Measurements from ENCODE around the gene CCIN. TPM values are rescaled to one million over a fixed set of nuclear protein-coding genes. Genes with fewer than 3 reads are reported as not detected.

Gene CCIN
- total and polyA plus RNA-seq, 7 experiments from 2014 or later = 0.15 to 3.6 (median 0.49) TPM; not detected in 3

- H3K27me3 Mint-ChIP-seq = peaks cover 0 to 11% (median 0%) of the 10 kb centered on the region in 5 donors
- H3K4me3 Mint-ChIP-seq = no peak overlapping the region
Measured at GRCh38 chr9:36164372-36164771, 4.8 kb upstream of the CCIN start.

GRCh38 chr9:36164989-36165388, 4.2 kb upstream of the CCIN start:
- H3K36me3 ChIP-seq (ENCODE audit: control insufficient read depth in 2 of 3, insufficient read depth in 3 of 3, low read length in 3 of 3) = no peaks in the 10 kb centered on the region
- Mint-ChIP-seq H3K4me1 (peaks cover 4 to 25% (median 9%) of the 10 kb centered on the region in 7 donors), H3K4me3 (peak overlapping the region in 8 of 10 donors; percentile 10 to 65 (median 35)), H3K27ac (peak overlapping the region in 2 of 9 donors; percentile 38 to 62), H3K36me3 (peaks cover 0 to 17% (median 5%) of the 10 kb centered on the region in 5 donors), H3K9me3 (no peaks in the 10 kb centered on the region), H3K27me3 (peaks cover 0 to 14% (median 0%) of the 10 kb centered on the region in 5 donors)
- no peak overlapping the region for H3K27ac ChIP-seq (ENCODE audit: low read depth, low read length)
- no peaks in the 10 kb centered on the region for H3K27me3 ChIP-seq (ENCODE audit: control insufficient read depth in 2 of 2, insufficient read depth in 2 of 2, low read length in 2 of 2)
- peaks cover 0 to 3% of the 10 kb centered on the region in 2 donors for H3K4me1 ChIP-seq (ENCODE audit: control insufficient read depth in 2 of 2, insufficient read depth in 2 of 2, low read length in 2 of 2)
- CTCF ChIA-PET = interaction anchor here (0.9 to 9.8 kb wide), 7 partner anchors 13 to 564 kb away, joined by 3 to 270 read pairs (median 3); no protein-coding TSS in a partner anchor
- intact Hi-C loops (cut with micrococcal nuclease) = loop anchor here in 1 of 2 donors (5.0 kb wide), 2 partner anchors 43 to 128 kb away; partner anchors contain the start of gene RECK
- no peak for DNase-seq
- no peak overlapping the region for H3K4me3 ChIP-seq (ENCODE audit: low read length)
- no peak for ATAC-seq
- POLR2A ChIA-PET = interaction anchor here (0.9 to 1.5 kb wide), 4 partner anchors 9 to 25 kb away, joined by 3 to 5 read pairs (median 4); no protein-coding TSS in a partner anchor
- H3K9me3 ChIP-seq (ENCODE audit: control insufficient read depth in 2 of 3, low read length in 3 of 3) = no peaks in the 10 kb centered on the region

More at GRCh38 chr9:36164372-36164771, 4.8 kb upstream of the CCIN start:
- Histone ChIP-seq H3K27ac (ENCODE audit: low read depth, low read length) (no peak overlapping the region), H3K4me1 (ENCODE audit: control insufficient read depth in 2 of 2, insufficient read depth in 2 of 2, low read length in 2 of 2) (peaks cover 0 to 3% of the 10 kb centered on the region in 2 donors), H3K4me3 (ENCODE audit: low read length) (no peak overlapping the region), H3K27me3 (ENCODE audit: control insufficient read depth in 2 of 2, insufficient read depth in 2 of 2, low read length in 2 of 2) (no peaks in the 10 kb centered on the region), H3K36me3 (ENCODE audit: control insufficient read depth in 2 of 3, insufficient read depth in 3 of 3, low read length in 3 of 3) (no peaks in the 10 kb centered on the region), H3K9me3 (ENCODE audit: control insufficient read depth in 2 of 3, low read length in 3 of 3) (no peaks in the 10 kb centered on the region)
- DNase-seq = no peak
- intact Hi-C loops (cut with micrococcal nuclease) = no loop called here
- peaks cover 4 to 25% (median 9%) of the 10 kb centered on the region in 7 donors for H3K4me1 Mint-ChIP-seq
- peak overlapping the region in 3 of 9 donors; percentile 39 to 45 (median 41) for H3K27ac Mint-ChIP-seq
- CTCF ChIA-PET = interaction anchor here (0.9 to 9.8 kb wide), 7 partner anchors 10 to 564 kb away, joined by 3 to 270 read pairs (median 3); no protein-coding TSS in a partner anchor
- ATAC-seq = no peak
- no peaks in the 10 kb centered on the region for H3K9me3 Mint-ChIP-seq
- POLR2A ChIA-PET = interaction anchor here (0.8 to 1.6 kb wide), 8 partner anchors 9 to 129 kb away, joined by 3 to 6 read pairs (median 4); no protein-coding TSS in a partner anchor
- peaks cover 0 to 19% (median 5%) of the 10 kb centered on the region in 5 donors for H3K36me3 Mint-ChIP-seq

GRCh38 chr9:36165826-36166167, 3.4 kb upstream of the CCIN start:
- Histone ChIP-seq H3K4me3 (ENCODE audit: low read length) (no peak overlapping the region), H3K27me3 (ENCODE audit: control insufficient read depth in 2 of 2, insufficient read depth in 2 of 2, low read length in 2 of 2) (no peaks in the 10 kb centered on the region), H3K36me3 (ENCODE audit: control insufficient read depth in 2 of 3, insufficient read depth in 3 of 3, low read length in 3 of 3) (no peaks in the 10 kb centered on the region), H3K4me1 (ENCODE audit: control insufficient read depth in 2 of 2, insufficient read depth in 2 of 2, low read length in 2 of 2) (peaks cover 0 to 3% of the 10 kb centered on the region in 2 donors), H3K9me3 (ENCODE audit: control insufficient read depth in 2 of 3, low read length in 3 of 3) (no peaks in the 10 kb centered on the region), H3K27ac (ENCODE audit: low read depth, low read length) (no peak overlapping the region)
- ATAC-seq = no peak
- intact Hi-C loops (cut with micrococcal nuclease) = loop anchor here (1.0 to 5.0 kb wide), 9 partner anchors 13 to 210 kb away; partner anchors contain the start of genes GLIPR2 (in 2 of the 2), CLTA (in 1 of the 2) and RECK (in 1 of the 2)
- POLR2A ChIA-PET = interaction anchor here (0.8 to 1.5 kb wide), 2 partner anchors 26 to 29 kb away, joined by 3 read pairs; partner anchors contain the start of gene GLIPR2
- peaks cover 0 to 12% (median 5%) of the 10 kb centered on the region in 5 donors for H3K36me3 Mint-ChIP-seq
- peaks cover 4 to 22% (median 7%) of the 10 kb centered on the region in 7 donors for H3K4me1 Mint-ChIP-seq
- CTCF ChIA-PET = interaction anchor here (0.7 to 9.8 kb wide), 6 partner anchors 21 to 85 kb away, joined by 3 to 270 read pairs (median 4); partner anchors contain the start of gene GLIPR2
- no peaks in the 10 kb centered on the region for H3K9me3 Mint-ChIP-seq
- peak overlapping the region in 1 of 9 donors; percentile 85 for H3K27ac Mint-ChIP-seq
- peak overlapping the region in 4 of 10 donors; percentile 18 to 65 (median 40) for H3K4me3 Mint-ChIP-seq
- peaks cover 0 to 14% (median 0%) of the 10 kb centered on the region in 5 donors for H3K27me3 Mint-ChIP-seq
- no peak for DNase-seq

GRCh38 chr9:36166168-36166927, 2.8 kb upstream of the CCIN start:
- Mint-ChIP-seq H3K4me3 (peak overlapping the region; percentile 60 to 78 (median 70)), H3K4me1 (peaks cover 2 to 17% (median 6%) of the 10 kb centered on the region in 7 donors), H3K27ac (peak overlapping the region; percentile 47 to 69 (median 56)), H3K27me3 (peaks cover 0 to 14% (median 0%) of the 10 kb centered on the region in 5 donors), H3K9me3 (no peaks in the 10 kb centered on the region), H3K36me3 (peaks cover 0 to 9% (median 4%) of the 10 kb centered on the region in 5 donors)
- H3K4me1 ChIP-seq (ENCODE audit: control insufficient read depth in 2 of 2, insufficient read depth in 2 of 2, low read length in 2 of 2) = peaks cover 0 to 3% of the 10 kb centered on the region in 2 donors
- intact Hi-C loops (cut with micrococcal nuclease) = loop anchor here (1.0 to 5.0 kb wide), 9 partner anchors 14 to 211 kb away; partner anchors contain the start of genes GLIPR2 (in 2 of the 2), CLTA (in 1 of the 2) and RECK (in 1 of the 2)
- DNase-seq (peak; percentile 57 to 92 (median 76)), ATAC-seq (peak; percentile 99)
- POLR2A ChIA-PET = interaction anchor here (0.8 to 1.1 kb wide), 2 partner anchors 30 to 63 kb away, joined by 3 to 6 read pairs; partner anchors contain the start of gene GLIPR2
- no peaks in the 10 kb centered on the region for H3K27me3 ChIP-seq (ENCODE audit: control insufficient read depth in 2 of 2, insufficient read depth in 2 of 2, low read length in 2 of 2)
- no peaks in the 10 kb centered on the region for H3K9me3 ChIP-seq (ENCODE audit: control insufficient read depth in 2 of 3, low read length in 3 of 3)
- H3K27ac ChIP-seq (ENCODE audit: low read depth, low read length) = no peak overlapping the region
- H3K4me3 ChIP-seq (ENCODE audit: low read length) = peak overlapping the region; percentile 64
- CTCF ChIA-PET = interaction anchor here (0.5 to 9.8 kb wide), 21 partner anchors 10 to 1648 kb away, joined by 3 to 270 read pairs (median 4); partner anchors contain the start of genes CLTA and GLIPR2
- no peaks in the 10 kb centered on the region for H3K36me3 ChIP-seq (ENCODE audit: control insufficient read depth in 2 of 3, insufficient read depth in 3 of 3, low read length in 3 of 3)

DNA sequence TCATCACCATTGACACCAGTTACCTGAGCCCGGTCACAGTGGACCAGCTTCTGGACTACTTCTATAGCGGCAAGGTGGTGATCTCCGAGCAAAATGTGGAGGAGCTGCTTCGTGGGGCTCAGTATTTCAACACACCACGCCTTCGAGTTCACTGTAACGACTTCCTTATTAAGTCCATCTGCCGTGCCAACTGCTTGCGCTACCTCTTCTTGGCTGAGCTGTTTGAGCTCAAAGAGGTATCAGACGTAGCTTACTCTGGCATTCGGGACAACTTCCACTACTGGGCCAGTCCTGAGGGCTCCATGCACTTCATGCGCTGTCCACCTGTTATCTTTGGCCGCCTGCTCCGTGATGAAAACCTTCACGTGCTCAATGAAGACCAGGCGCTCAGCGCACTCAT, 520 bp downstream of the CCIN start:
- Mint-ChIP-seq H3K9me3 (no peaks in the 10 kb centered on the region), H3K4me3 (no peak overlapping the region), H3K36me3 (no peaks in the 10 kb centered on the region), H3K4me1 (peaks cover 0 to 8% (median 6%) of the 10 kb centered on the region in 7 donors), H3K27me3 (peaks cover 0 to 16% (median 0%) of the 10 kb centered on the region in 5 donors), H3K27ac (no peak overlapping the region)
- CTCF ChIA-PET = interaction anchor here (1.4 to 9.8 kb wide), 3 partner anchors 18 to 67 kb away, joined by 3 to 270 read pairs (median 4); no protein-coding TSS in a partner anchor
- no peak overlapping the region for H3K27ac ChIP-seq (ENCODE audit: low read depth, low read length)
- H3K36me3 ChIP-seq (ENCODE audit: control insufficient read depth in 2 of 3, insufficient read depth in 3 of 3, low read length in 3 of 3) = no peaks in the 10 kb centered on the region
- H3K27me3 ChIP-seq (ENCODE audit: control insufficient read depth in 2 of 2, insufficient read depth in 2 of 2, low read length in 2 of 2) = no peaks in the 10 kb centered on the region
- peaks cover 0 to 3% of the 10 kb centered on the region in 2 donors for H3K4me1 ChIP-seq (ENCODE audit: control insufficient read depth in 2 of 2, insufficient read depth in 2 of 2, low read length in 2 of 2)
- H3K9me3 ChIP-seq (ENCODE audit: control insufficient read depth in 2 of 3, low read length in 3 of 3) = no peaks in the 10 kb centered on the region
- no peak for DNase-seq
- ATAC-seq = no peak
- no peak overlapping the region for H3K4me3 ChIP-seq (ENCODE audit: low read length)
- POLR2A ChIA-PET = interaction anchor here (0.6 to 1.2 kb wide), 2 partner anchors 18 to 25 kb away, joined by 3 read pairs; no protein-coding TSS in a partner anchor
- intact Hi-C loops (cut with micrococcal nuclease) = loop anchor here in 1 of 2 donors (5.0 kb wide), 2 partner anchors 47 to 132 kb away; partner anchors contain the start of gene RECK

DNA sequence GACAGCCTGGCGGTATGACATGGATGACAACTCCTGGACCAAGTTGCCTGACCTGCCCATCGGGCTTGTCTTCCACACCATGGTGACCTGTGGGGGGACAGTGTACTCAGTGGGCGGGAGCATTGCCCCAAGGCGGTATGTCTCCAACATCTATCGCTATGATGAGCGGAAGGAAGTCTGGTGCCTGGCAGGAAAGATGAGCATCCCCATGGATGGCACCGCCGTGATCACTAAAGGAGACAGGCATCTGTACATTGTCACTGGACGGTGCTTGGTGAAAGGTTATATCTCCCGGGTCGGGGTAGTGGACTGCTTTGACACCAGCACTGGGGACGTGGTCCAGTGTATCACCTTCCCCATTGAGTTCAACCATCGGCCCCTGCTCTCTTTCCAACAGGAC, 1.3 kb downstream of the CCIN start:
- H3K4me3 ChIP-seq (ENCODE audit: low read length) = no peak overlapping the region
- peaks cover 0 to 3% of the 10 kb centered on the region in 2 donors for H3K4me1 ChIP-seq (ENCODE audit: control insufficient read depth in 2 of 2, insufficient read depth in 2 of 2, low read length in 2 of 2)
- Mint-ChIP-seq H3K27ac (no peak overlapping the region), H3K9me3 (no peaks in the 10 kb centered on the region), H3K27me3 (peaks cover 0 to 12% (median 0%) of the 10 kb centered on the region in 5 donors), H3K4me1 (peaks cover 0 to 8% (median 5%) of the 10 kb centered on the region in 7 donors), H3K36me3 (no peaks in the 10 kb centered on the region), H3K4me3 (no peak overlapping the region)
- H3K27me3 ChIP-seq (ENCODE audit: control insufficient read depth in 2 of 2, insufficient read depth in 2 of 2, low read length in 2 of 2) = no peaks in the 10 kb centered on the region
- no peak overlapping the region for H3K27ac ChIP-seq (ENCODE audit: low read depth, low read length)
- no peak for ATAC-seq
- no peaks in the 10 kb centered on the region for H3K36me3 ChIP-seq (ENCODE audit: control insufficient read depth in 2 of 3, insufficient read depth in 3 of 3, low read length in 3 of 3)
- intact Hi-C loops (cut with micrococcal nuclease) = no loop called here
- CTCF ChIA-PET = interaction anchor here (2.3 to 9.8 kb wide), 2 partner anchors 19 to 68 kb away, joined by 4 to 270 read pairs; no protein-coding TSS in a partner anchor
- POLR2A ChIA-PET = no interaction called here
- no peak for DNase-seq
- no peaks in the 10 kb centered on the region for H3K9me3 ChIP-seq (ENCODE audit: control insufficient read depth in 2 of 3, low read length in 3 of 3)
